H1 (cell line): ENCODE data around the gene SPATS2. TPM values are rescaled to one million over a fixed set of nuclear protein-coding genes. Genes with fewer than 3 reads are reported as not detected.

Experiments used
- CTCF ChIA-PET: fragments of 300-600 bp; sonication (Branson Sonifier 250); formaldehyde crosslinking; loops from one replicate; lab custom pipeline; 2021; ENCODE audit not compliant: partially characterized antibody; lab: Charles Lee
- POLR2A ChIA-PET: fragments of 300-600 bp; sonication (Branson Sonifier 250); formaldehyde crosslinking; loops from one replicate; lab custom pipeline; 2021; ENCODE audit warnings: inconsistent platforms; ENCODE audit not compliant: partially characterized antibody; lab: Charles Lee
- DNase-seq, 2 experiments: peaks; one replicate each; pipeline versions ENCODE4 v3.0.0 to v3.0.0-alpha.2; 2010 to 2022; ENCODE audit warnings: low spot score in 2 of 2, low read depth in 1 of 2, mixed read lengths in 1 of 2
- FAIRE-seq: peaks from 2 replicates; lab custom pipeline; 2011; peaks lifted over from hg19 to GRCh38; lab: Jason Lieb, UNC
- H2AFZ ChIP-seq: 2 replicates; pipeline ENCODE4 v1.8.1; 2012; ENCODE audit warnings: low read length, inconsistent platforms
- H2AK5ac ChIP-seq: 2 replicates; pipeline ENCODE4 v1.6.1; 2013; ENCODE audit warnings: low read depth, low read length
- H2BK120ac ChIP-seq: replicated peaks from 2 replicates; pipeline ENCODE3; 2013; ENCODE audit warnings: low read depth, low read length, inconsistent platforms
- H2BK12ac ChIP-seq: 2 replicates; pipeline ENCODE4 v1.6.1; 2013; ENCODE audit warnings: low read depth, low read length
- H2BK15ac ChIP-seq: 2 replicates; pipeline ENCODE4 v1.6.1; 2013; ENCODE audit warnings: low read length
- H2BK20ac ChIP-seq: 2 replicates; pipeline ENCODE4 v1.6.1; 2013; ENCODE audit warnings: low read length
- H2BK5ac ChIP-seq: 2 replicates; pipeline ENCODE4 v1.6.1; 2013; ENCODE audit warnings: low read depth, low read length
- H3K14ac ChIP-seq: 2 replicates; pipeline ENCODE4 v1.6.1; 2013; ENCODE audit warnings: inconsistent platforms; ENCODE audit not compliant: insufficient read length
- H3K18ac ChIP-seq: 2 replicates; pipeline ENCODE4 v1.6.1; 2013; ENCODE audit warnings: low read length; ENCODE audit errors: extremely low read depth
- H3K23ac ChIP-seq: 2 replicates; pipeline ENCODE4 v1.6.1; 2013; ENCODE audit warnings: inconsistent platforms; ENCODE audit not compliant: insufficient read length
- H3K23me2 ChIP-seq: 2 replicates; pipeline ENCODE4 v1.6.1; 2013; ENCODE audit warnings: low read depth, low read length
- H3K27ac ChIP-seq: 2 replicates; pipeline ENCODE4 v1.6.1; 2011; ENCODE audit warnings: low read depth, low read length, inconsistent platforms
- H3K27me3 ChIP-seq, 4 experiments: replicated peaks in 1 of 4; 1 replicate in 1 of 4; 2 replicates in 3 of 4; pipeline versions ENCODE4 v1.6.1 to v1.8.1; 2011 to 2013; ENCODE audit warnings: low read length in 3 of 4, mild to moderate bottlenecking in 3 of 4, inconsistent platforms in 2 of 4, mixed read lengths in 2 of 4, moderate library complexity in 1 of 4; ENCODE audit not compliant: control insufficient read depth in 3 of 4, insufficient read depth in 3 of 4; ENCODE audit errors: extremely low read depth in 1 of 4
- H3K36me3 ChIP-seq, 4 experiments: 2 replicates each; pipeline versions ENCODE4 v1.6.1 to v1.8.1; 2011 to 2013; ENCODE audit warnings: mild to moderate bottlenecking in 4 of 4, low read length in 3 of 4, moderate library complexity in 2 of 4, control low read depth in 1 of 4, inconsistent platforms in 1 of 4; ENCODE audit not compliant: insufficient read depth in 4 of 4, control insufficient read depth in 2 of 4
- H3K4ac ChIP-seq: replicated peaks from 2 replicates; pipeline ENCODE3; 2013; ENCODE audit warnings: low read length, low read depth, mixed read lengths, inconsistent platforms; ENCODE audit not compliant: insufficient read length
- H3K4me1 ChIP-seq, 4 experiments: replicated peaks in 1 of 4; 1 replicate in 1 of 4; 2 replicates in 3 of 4; pipeline versions ENCODE4 v1.6.1 to v1.8.1; 2011 to 2013; ENCODE audit warnings: low read length in 3 of 4, inconsistent platforms in 2 of 4, mixed read lengths in 1 of 4; ENCODE audit not compliant: insufficient read depth in 4 of 4, control insufficient read depth in 3 of 4
- H3K4me2 ChIP-seq, 2 experiments: 2 replicates each; pipeline versions ENCODE4 v1.6.1 to v1.8.1; 2011 to 2013; ENCODE audit warnings: low read depth in 2 of 2, low read length in 2 of 2, control low read depth in 1 of 2, inconsistent platforms in 1 of 2, mild to moderate bottlenecking in 1 of 2; ENCODE audit not compliant: insufficient read depth in 1 of 2
- H3K4me3 ChIP-seq, 4 experiments: fragments of 200-600, 300-600 bp in 1 of 4; sonication (generic), shearing (Covaris generic), sonication (Bioruptor Twin) in 1 of 4; 2 replicates each; pipeline versions ENCODE4 v1.5.1 to v1.8.1; 2011 to 2016; ENCODE audit warnings: low read length in 4 of 4, low read depth in 3 of 4, control low read depth in 2 of 4, inconsistent platforms in 2 of 4, mild to moderate bottlenecking in 2 of 4, mixed read lengths in 1 of 4, moderate library complexity in 1 of 4; ENCODE audit not compliant: insufficient read depth in 2 of 4; ENCODE audit errors: extremely low read depth in 1 of 4
- H3K56ac ChIP-seq: replicated peaks from 2 replicates; pipeline ENCODE3; 2013; ENCODE audit warnings: low read depth, mild to moderate bottlenecking, mixed read lengths, low read length, inconsistent platforms; ENCODE audit not compliant: insufficient read length
- H3K79me1 ChIP-seq: 2 replicates; pipeline ENCODE4 v1.6.1; 2013; ENCODE audit warnings: low read depth, low read length, control low read depth
- H3K79me2 ChIP-seq, 2 experiments: 2 replicates each; pipeline versions ENCODE4 v1.6.1 to v1.8.1; 2012 to 2013; ENCODE audit warnings: low read length in 2 of 2, mild to moderate bottlenecking in 2 of 2, inconsistent platforms in 1 of 2; ENCODE audit not compliant: insufficient read depth in 2 of 2, control insufficient read depth in 1 of 2
- H3K9ac ChIP-seq, 4 experiments: replicated peaks in 1 of 4; 1 replicate in 1 of 4; 2 replicates in 3 of 4; pipeline versions ENCODE4 v1.6.1 to v1.8.1; 2011 to 2013; ENCODE audit warnings: low read depth in 3 of 4, low read length in 3 of 4, control low read depth in 2 of 4, mild to moderate bottlenecking in 2 of 4, moderate library complexity in 2 of 4, inconsistent platforms in 1 of 4; ENCODE audit errors: extremely low read depth in 1 of 4
- H3K9me3 ChIP-seq, 2 experiments: 2 replicates each; pipeline versions ENCODE4 v1.6.1 to v1.8.1; 2012 to 2013; ENCODE audit warnings: mild to moderate bottlenecking in 2 of 2, moderate library complexity in 2 of 2, control low read depth in 1 of 2, inconsistent platforms in 1 of 2, low read depth in 1 of 2, low read length in 1 of 2, mixed read lengths in 1 of 2; ENCODE audit not compliant: insufficient read depth in 2 of 2
- H4K20me1 ChIP-seq, 2 experiments: replicated peaks in 1 of 2; 2 replicates each; pipeline versions ENCODE3 to v1.8.1; 2011 to 2013; ENCODE audit warnings: inconsistent platforms in 2 of 2, low read length in 2 of 2, mild to moderate bottlenecking in 1 of 2; ENCODE audit not compliant: insufficient read depth in 2 of 2, control insufficient read depth in 1 of 2
- H4K5ac ChIP-seq: 2 replicates; pipeline ENCODE4 v1.6.1; 2013; ENCODE audit warnings: low read length, low read depth, mixed read lengths, inconsistent platforms; ENCODE audit not compliant: insufficient read length
- H4K8ac ChIP-seq: 2 replicates; pipeline ENCODE4 v1.8.0; 2013; ENCODE audit warnings: mild to moderate bottlenecking, moderate library complexity, low read length, inconsistent platforms; ENCODE audit not compliant: insufficient read depth; ENCODE audit errors: extremely low read depth
- H4K91ac ChIP-seq: replicated peaks from 2 replicates; pipeline ENCODE3; 2013; ENCODE audit warnings: low read length, mixed read lengths, inconsistent platforms; ENCODE audit not compliant: insufficient read length
- CBX5 ChIP-seq: fragments of 300-800, 300-1000 bp; sonication (generic); IDR thresholded peaks from 2 replicates; pipeline ENCODE4 v1.7.1; 2016; ENCODE audit warnings: antibody characterized with exemption, low read length, low read depth
- GABPA ChIP-seq: IDR thresholded peaks from 2 replicates; pipeline ENCODE4 v1.6.1; 2011; ENCODE audit warnings: mild to moderate bottlenecking, low read length, moderate library complexity, borderline replicate concordance; ENCODE audit not compliant: insufficient read depth
- KDM4A ChIP-seq: IDR thresholded peaks from one replicate; pipeline ENCODE4 v1.7.1; 2012; ENCODE audit warnings: low read depth, mild to moderate bottlenecking, moderate library complexity, low read length, inconsistent platforms; ENCODE audit not compliant: severe bottlenecking
- KDM5A ChIP-seq: fragments of 200-600 bp; IDR thresholded peaks from 2 replicates; pipeline ENCODE4 v1.7.1; 2012; ENCODE audit warnings: mild to moderate bottlenecking, low read length, inconsistent platforms, mixed read lengths
- RAD21 ChIP-seq, 2 experiments: IDR thresholded peaks in 1 of 2; conservative IDR thresholded peaks in 1 of 2; 2 replicates each; pipeline ENCODE4 v1.6.1; 2011; ENCODE audit warnings: low read depth in 2 of 2, low read length in 2 of 2, improper control_type of control experiment in 1 of 2, inconsistent platforms in 1 of 2, mild to moderate bottlenecking in 1 of 2, moderate library complexity in 1 of 2
- SIX5 ChIP-seq: IDR thresholded peaks from 2 replicates; pipeline ENCODE4 v1.6.1; 2011; ENCODE audit warnings: mild to moderate bottlenecking, low read depth, low read length
- SP2 ChIP-seq: IDR thresholded peaks from 2 replicates; pipeline ENCODE4 v1.6.1; 2012; ENCODE audit warnings: mild to moderate bottlenecking, low read length, inconsistent platforms
- SUZ12 ChIP-seq: fragments of 200-600 bp; sonication (generic); IDR thresholded peaks from 2 replicates; pipeline ENCODE4 v1.6.1; 2012; ENCODE audit warnings: mild to moderate bottlenecking, inconsistent platforms, low read length, moderate library complexity, mixed read lengths
- TCF12 ChIP-seq: IDR thresholded peaks from 2 replicates; pipeline ENCODE4 v1.6.1; 2011; ENCODE audit warnings: low read depth, mild to moderate bottlenecking, low read length
- TEAD4 ChIP-seq: IDR thresholded peaks from 2 replicates; pipeline ENCODE4 v1.6.1; 2012; ENCODE audit warnings: low read depth, low read length, inconsistent platforms, mixed read lengths
- ZNF274 ChIP-seq: IDR thresholded peaks from 2 replicates; pipeline ENCODE4 v1.7.0; 2012; ENCODE audit warnings: low read length, borderline replicate concordance; ENCODE audit errors: extremely low read depth
- WGBS, 2 experiments: shearing (Covaris generic) in 1 of 2; methylation state at CpG; one replicate each; pipeline versions ENCODE4 v1.1.6 to v1.1.7; 2013 to 2015; ENCODE audit warnings: low lambda C conversion rate in 2 of 2, mixed read lengths in 2 of 2, inconsistent platforms in 1 of 2, low coverage in 1 of 2, missing lambda C conversion rate in 1 of 2; ENCODE audit not compliant: insufficient replicate concordance in 2 of 2, insufficient coverage in 1 of 2, insufficient read length in 1 of 2; ENCODE audit errors: extremely low coverage in 1 of 2, missing lambda C conversion rate in 1 of 2; 5-methylcytosine and 5-hydroxymethylcytosine counted together
- polyA plus RNA-seq, 7 experiments: library from polyadenylated mRNA; depleted of rRNA in 3 of 7; stranded (reverse) in 5 of 7; unstranded in 2 of 7; fragments of >200 nt in 5 of 7; fragments of 200-250 nt in 2 of 7; gene quantifications; 1 replicate in 5 of 7; 2 replicates in 1 of 7; 4 replicates in 1 of 7; pipeline versions ENCODE4 v1.2.1 to v1.2.3, GENCODE V29; 2011 to 2013; ENCODE audit warnings: missing spikeins in 2 of 7, mixed read lengths in 2 of 7
- total RNA-seq: library from RNA; stranded (reverse); fragmentation: NEBNext Ultra II Directional; extraction: Animal tissue kit (Norgen Biotek cat#: 25700); gene quantifications from 2 replicates; pipeline ENCODE4 v1.2.1, GENCODE V29; 2021
- TF ChIP-seq, protein P1 (sequence below): IDR thresholded peaks from 2 replicates; pipeline ENCODE4 v1.6.1; 2012; ENCODE audit warnings: low read length, inconsistent platforms

SPATS2 gene
- total and polyA plus RNA-seq, 2 of the 8 experiments (the other 6 are each of a cell fraction or from before 2014, with no cell fraction given), result 19.2 to 24.5 TPM

DNA sequence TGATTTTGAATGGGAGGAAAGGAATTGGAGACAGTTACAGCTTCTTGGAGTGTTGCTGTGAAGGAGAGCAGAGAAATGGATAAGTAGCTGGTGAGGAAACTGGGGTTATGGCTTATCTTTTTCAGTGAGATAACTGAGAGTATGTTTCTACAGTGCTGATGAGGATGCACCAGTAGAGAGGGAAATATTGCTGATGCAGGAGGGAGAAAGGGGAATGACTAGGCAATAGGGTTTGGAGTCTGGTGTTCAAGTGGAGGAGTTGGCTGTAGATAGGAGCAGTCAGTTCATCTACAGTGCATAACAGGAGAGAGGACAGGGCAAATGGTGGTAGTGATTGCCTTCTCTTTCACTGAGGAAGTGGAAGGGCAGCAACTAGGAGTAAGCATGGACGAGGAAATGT lies 33.0 kb downstream of the SPATS2 start:
- Histone ChIP-seq H3K4me2 (no peak overlapping the region), H3K9me3 (no peaks in the 10 kb centered on the region), H3K4me3 (no peak overlapping the region), H3K4me1 (peaks cover 0 to 2% (median 0%) of the 10 kb centered on the region in 4 experiments; a peak in 2 of 7 replicates), H4K20me1 (peaks cover 3 to 5% of the 10 kb centered on the region in 2 experiments), H3K27me3 (no peaks in the 10 kb centered on the region), H2BK15ac (no peak overlapping the region), H2BK12ac (no peak overlapping the region), H2BK20ac (no peak overlapping the region), H3K4ac (no peak overlapping the region), H2BK120ac (no peak overlapping the region), H3K79me2 (peaks cover 0 to 8% of the 10 kb centered on the region in 2 experiments; a peak in 1 of 4 replicates), H3K14ac (no peak overlapping the region), H4K5ac (no peak overlapping the region), H4K91ac (no peak overlapping the region), H4K8ac (no peak overlapping the region), H2AFZ (no peak overlapping the region), H3K9ac (no peak overlapping the region; a peak in 1 of 7 replicates), H2AK5ac (no peak overlapping the region; the same call in 1 of the 2 replicates), H3K56ac (no peak overlapping the region), H2BK5ac (no peak overlapping the region), H3K23me2 (peaks cover 3% of the 10 kb centered on the region; the same call in 1 of the 2 replicates), H3K36me3 (no peaks in the 10 kb centered on the region), H3K27ac (no peak overlapping the region), H3K23ac (no peak overlapping the region), H3K18ac (no peak overlapping the region), H3K79me1 (peaks cover 2% of the 10 kb centered on the region; the same call in 1 of the 2 replicates)
- ChIA-PET POLR2A (interaction anchor here (1.0 kb wide), 1 partner anchor 23 kb away, joined by 3 read pairs; no protein-coding TSS in a partner anchor), CTCF (interaction anchor here (0.6 to 2.0 kb wide), 10 partner anchors 10 to 311 kb away, joined by 3 to 12 read pairs (median 4); partner anchors contain the start of gene SPATS2)
- DNase-seq (no peak), FAIRE-seq (no peak)
- WGBS, 2 experiments, result 78% methylated on average over 1 of the region's 1 CpG; no CpG with 5 or more reads in 1 of the 2 experiments
- TF ChIP-seq KDM5A (no peak), GABPA (no peak), ZNF274 (no peak), SP2 (no peak), KDM4A (no peak), TCF12 (no peak), CBX5 (no peak), TEAD4 (no peak), RAD21 (IDR thresholded peaks at IDR 0.05 in 1 of 2, conservative IDR thresholded peaks at IDR 0.05 in 1 of 2; ENCODE audit: low read depth in 2 of 2, low read length in 2 of 2) (no peak), SIX5 (no peak), SUZ12 (no peak)
- TF ChIP-seq, protein P1, sequence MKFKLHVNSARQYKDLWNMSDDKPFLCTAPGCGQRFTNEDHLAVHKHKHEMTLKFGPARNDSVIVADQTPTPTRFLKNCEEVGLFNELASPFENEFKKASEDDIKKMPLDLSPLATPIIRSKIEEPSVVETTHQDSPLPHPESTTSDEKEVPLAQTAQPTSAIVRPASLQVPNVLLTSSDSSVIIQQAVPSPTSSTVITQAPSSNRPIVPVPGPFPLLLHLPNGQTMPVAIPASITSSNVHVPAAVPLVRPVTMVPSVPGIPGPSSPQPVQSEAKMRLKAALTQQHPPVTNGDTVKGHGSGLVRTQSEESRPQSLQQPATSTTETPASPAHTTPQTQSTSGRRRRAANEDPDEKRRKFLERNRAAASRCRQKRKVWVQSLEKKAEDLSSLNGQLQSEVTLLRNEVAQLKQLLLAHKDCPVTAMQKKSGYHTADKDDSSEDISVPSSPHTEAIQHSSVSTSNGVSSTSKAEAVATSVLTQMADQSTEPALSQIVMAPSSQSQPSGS, result no peak
